ENCODE results near the gene IPO4. TPM values are rescaled to one million over a fixed set of nuclear protein-coding genes. Genes with fewer than 3 reads are reported as not detected.
A peak's percentile ranks its signal among the peaks of the same experiment; 100 is the strongest.

IPO4 gene
- total and polyA plus RNA-seq, 2 of the 13 experiments (the other 11 are each of a cell fraction or from before 2014, with no cell fraction given), result 39.0 to 179 TPM

GRCh38 chr14:24195186-24196070, 6.8 kb upstream of the IPO4 start, which contains the start of gene TM9SF1 (continued):
- TF ChIP-seq RAD21 (CRISPR knock-in tag; IDR thresholded peaks at IDR 0.05) (peak; percentile 52), MEF2D (CRISPR knock-in tag; IDR thresholded peaks at IDR 0.05) (peak; percentile 95), ZNF296 (CRISPR knock-in tag; conservative IDR thresholded peaks at IDR 0.05) (no peak), ZBTB37 (CRISPR knock-in tag; IDR thresholded peaks at IDR 0.05) (peak; percentile 86), CHD4 (IDR thresholded peaks at IDR 0.05; ENCODE audit: borderline replicate concordance, low read length) (no peak), ZUFSP (CRISPR knock-in tag; IDR thresholded peaks at IDR 0.05; ENCODE audit: borderline replicate concordance) (no peak), ZNF562 (CRISPR knock-in tag; IDR thresholded peaks at IDR 0.05; ENCODE audit: borderline replicate concordance) (no peak), ZNF253 (CRISPR knock-in tag; IDR thresholded peaks at IDR 0.05; ENCODE audit: borderline replicate concordance) (peak; percentile 93), DMTF1 (CRISPR knock-in tag; IDR thresholded peaks at IDR 0.05) (peak; percentile 97; the same call in 1 of the 2 replicates), BCLAF1 (IDR thresholded peaks at IDR 0.05) (no peak), KLF11 (CRISPR knock-in tag; IDR thresholded peaks at IDR 0.05) (peak; percentile 94), ZIK1 (CRISPR knock-in tag; IDR thresholded peaks at IDR 0.05; ENCODE audit: borderline replicate concordance, low read depth) (peak; percentile 94), NFYC (CRISPR knock-in tag; IDR thresholded peaks at IDR 0.05) (peak; percentile 60), NFKBIZ (CRISPR knock-in tag; IDR thresholded peaks at IDR 0.05) (peak; percentile 98), PRDM4 (CRISPR knock-in tag; IDR thresholded peaks at IDR 0.05; ENCODE audit: borderline replicate concordance) (peak; percentile 79; the same call in 1 of the 2 replicates), ZNF547 (CRISPR knock-in tag; IDR thresholded peaks at IDR 0.05) (peak; percentile 100), ZNF354B (CRISPR knock-in tag; IDR thresholded peaks at IDR 0.05) (peak; percentile 98), ZNF235 (CRISPR knock-in tag; IDR thresholded peaks at IDR 0.05; ENCODE audit: borderline replicate concordance) (peak; percentile 98)

All from HepG2 (cell line).